ENCODE results near the gene NFIA. TPM values are rescaled to one million over a fixed set of nuclear protein-coding genes. Genes with fewer than 3 reads are reported as not detected.

The NFIA gene
- total and polyA plus RNA-seq, 2 of the 13 experiments (the other 11 are each of a cell fraction or from before 2014, with no cell fraction given): 14.7 to 28.5 TPM

DNA sequence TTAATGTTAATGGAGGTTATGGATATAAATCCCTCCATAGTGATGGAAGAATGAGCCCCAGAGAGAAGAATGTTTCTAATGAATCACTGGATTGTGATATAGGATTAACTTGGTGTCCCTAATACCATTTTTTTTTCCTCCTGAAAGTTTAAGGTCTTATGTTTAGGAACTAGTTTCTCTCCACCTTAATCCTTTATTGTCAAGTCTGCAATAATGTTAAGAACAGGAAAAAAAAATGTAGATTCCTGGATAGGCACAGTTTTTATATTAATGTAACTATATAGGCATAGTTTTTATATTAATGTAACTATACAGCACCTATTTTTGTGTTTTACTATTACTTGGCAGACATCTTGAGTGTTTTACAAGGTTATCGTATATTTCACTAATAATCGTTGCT, 34.9 kb downstream of the NFIA start:
- POLR2A ChIA-PET: no interaction called here
- Histone ChIP-seq H3K9ac (ENCODE audit: insufficient read depth, low read depth, low read length) (no peak overlapping the region), H3K4me2 (ENCODE audit: low read depth, low read length) (no peak overlapping the region), H4K20me1 (ENCODE audit: insufficient read depth, low read length) (peaks cover 5% of the 10 kb centered on the region; the same call in 1 of the 2 replicates), H3K4me1 (ENCODE audit: insufficient read depth, low read length) (peaks cover 92% of the 10 kb centered on the region), H3K36me3 (replicated peaks in 1 of 2; ENCODE audit: control insufficient read depth in 1 of 2, insufficient read depth in 2 of 2, low read length in 2 of 2) (peaks cover 0 to 1% of the 10 kb centered on the region in 2 experiments; a peak in 2 of 5 replicates), H3K27ac (ENCODE audit: extremely low read length, insufficient read depth, low read length) (no peak overlapping the region), H3K4me3 (replicated peaks in 1 of 3; ENCODE audit: insufficient read depth in 1 of 3, low read depth in 2 of 3, low read length in 3 of 3) (no peak overlapping the region), H3K9me3 (ENCODE audit: low read length) (no peaks in the 10 kb centered on the region), H2AFZ (ENCODE audit: low read length) (no peak overlapping the region), H3K79me2 (ENCODE audit: insufficient read depth, low read length) (peaks cover 98% of the 10 kb centered on the region), H3K27me3 (ENCODE audit: control insufficient read depth in 1 of 2, insufficient read depth in 2 of 2, low read length in 2 of 2) (no peaks in the 10 kb centered on the region)
- CTCF ChIA-PET (ENCODE audit: low intra/inter-chr PET ratio, low total read pairs): no interaction called here
- BruUV-seq (replicated peaks): no TSS peak
- in situ Hi-C loops (cut with HindIII; ENCODE audit: extremely low pct_ligation_motif_present, low pct_unique_long_range_greater_than_20kb) (no loop called here), intact Hi-C loops (cut with micrococcal nuclease; ENCODE audit: unreplicated experiment) (no loop called here)
- 98% methylated on average over 2 of the region's 2 CpGs for WGBS (ENCODE audit: low lambda C conversion rate)
- no peak for FAIRE-seq
- DNase-seq (ENCODE audit: low spot score): no peak
- ATAC-seq: no peak
- no peak for TF ChIP-seq POLR2G (IDR thresholded peaks at IDR 0.05; ENCODE audit: low read depth, low read length)
- TF ChIP-seq MAZ (IDR thresholded peaks at IDR 0.05; ENCODE audit: borderline replicate concordance, low read depth, low read length): no peak
- TF ChIP-seq MAZ (CRISPR knock-in tag; IDR thresholded peaks at IDR 0.05; ENCODE audit: low read depth): no peak
- TF ChIP-seq, protein P1, sequence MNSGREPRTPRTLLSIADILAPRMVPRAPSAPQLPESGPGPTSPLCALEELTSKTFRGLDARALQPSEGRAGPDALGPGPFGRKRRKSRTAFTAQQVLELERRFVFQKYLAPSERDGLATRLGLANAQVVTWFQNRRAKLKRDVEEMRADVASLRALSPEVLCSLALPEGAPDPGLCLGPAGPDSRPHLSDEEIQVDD (CRISPR knock-in tag; IDR thresholded peaks at IDR 0.05; ENCODE audit: borderline replicate concordance): no peak
- no peak for TF ChIP-seq KDM6A (CRISPR knock-in tag; IDR thresholded peaks at IDR 0.05; ENCODE audit: low read depth)
- TF ChIP-seq SKI (IDR thresholded peaks at IDR 0.05; ENCODE audit: partially characterized antibody): no peak
- TF ChIP-seq, protein P2, sequence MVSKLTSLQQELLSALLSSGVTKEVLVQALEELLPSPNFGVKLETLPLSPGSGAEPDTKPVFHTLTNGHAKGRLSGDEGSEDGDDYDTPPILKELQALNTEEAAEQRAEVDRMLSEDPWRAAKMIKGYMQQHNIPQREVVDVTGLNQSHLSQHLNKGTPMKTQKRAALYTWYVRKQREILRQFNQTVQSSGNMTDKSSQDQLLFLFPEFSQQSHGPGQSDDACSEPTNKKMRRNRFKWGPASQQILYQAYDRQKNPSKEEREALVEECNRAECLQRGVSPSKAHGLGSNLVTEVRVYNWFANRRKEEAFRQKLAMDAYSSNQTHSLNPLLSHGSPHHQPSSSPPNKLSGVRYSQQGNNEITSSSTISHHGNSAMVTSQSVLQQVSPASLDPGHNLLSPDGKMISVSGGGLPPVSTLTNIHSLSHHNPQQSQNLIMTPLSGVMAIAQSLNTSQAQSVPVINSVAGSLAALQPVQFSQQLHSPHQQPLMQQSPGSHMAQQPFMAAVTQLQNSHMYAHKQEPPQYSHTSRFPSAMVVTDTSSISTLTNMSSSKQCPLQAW (CRISPR knock-in tag; IDR thresholded peaks at IDR 0.05): no peak
- TF ChIP-seq, protein P3, sequence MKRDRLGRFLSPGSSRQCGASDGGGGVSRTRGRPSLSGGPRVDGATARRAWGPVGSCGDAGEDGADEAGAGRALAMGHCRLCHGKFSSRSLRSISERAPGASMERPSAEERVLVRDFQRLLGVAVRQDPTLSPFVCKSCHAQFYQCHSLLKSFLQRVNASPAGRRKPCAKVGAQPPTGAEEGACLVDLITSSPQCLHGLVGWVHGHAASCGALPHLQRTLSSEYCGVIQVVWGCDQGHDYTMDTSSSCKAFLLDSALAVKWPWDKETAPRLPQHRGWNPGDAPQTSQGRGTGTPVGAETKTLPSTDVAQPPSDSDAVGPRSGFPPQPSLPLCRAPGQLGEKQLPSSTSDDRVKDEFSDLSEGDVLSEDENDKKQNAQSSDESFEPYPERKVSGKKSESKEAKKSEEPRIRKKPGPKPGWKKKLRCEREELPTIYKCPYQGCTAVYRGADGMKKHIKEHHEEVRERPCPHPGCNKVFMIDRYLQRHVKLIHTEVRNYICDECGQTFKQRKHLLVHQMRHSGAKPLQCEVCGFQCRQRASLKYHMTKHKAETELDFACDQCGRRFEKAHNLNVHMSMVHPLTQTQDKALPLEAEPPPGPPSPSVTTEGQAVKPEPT (CRISPR knock-in tag; IDR thresholded peaks at IDR 0.05; ENCODE audit: low read depth): no peak
- no peak for TF ChIP-seq EEA1 (CRISPR knock-in tag; IDR thresholded peaks at IDR 0.05; ENCODE audit: borderline replicate concordance)
- no peak for TF ChIP-seq ELF4 (CRISPR knock-in tag; IDR thresholded peaks at IDR 0.05; ENCODE audit: borderline replicate concordance)
- no peak for TF ChIP-seq MED13 (CRISPR knock-in tag; IDR thresholded peaks at IDR 0.05)
- TF ChIP-seq, protein P4, sequence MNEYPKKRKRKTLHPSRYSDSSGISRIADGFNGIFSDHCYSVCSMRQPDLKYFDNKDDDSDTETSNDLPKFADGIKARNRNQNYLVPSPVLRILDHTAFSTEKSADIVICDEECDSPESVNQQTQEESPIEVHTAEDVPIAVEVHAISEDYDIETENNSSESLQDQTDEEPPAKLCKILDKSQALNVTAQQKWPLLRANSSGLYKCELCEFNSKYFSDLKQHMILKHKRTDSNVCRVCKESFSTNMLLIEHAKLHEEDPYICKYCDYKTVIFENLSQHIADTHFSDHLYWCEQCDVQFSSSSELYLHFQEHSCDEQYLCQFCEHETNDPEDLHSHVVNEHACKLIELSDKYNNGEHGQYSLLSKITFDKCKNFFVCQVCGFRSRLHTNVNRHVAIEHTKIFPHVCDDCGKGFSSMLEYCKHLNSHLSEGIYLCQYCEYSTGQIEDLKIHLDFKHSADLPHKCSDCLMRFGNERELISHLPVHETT (CRISPR knock-in tag; conservative IDR thresholded peaks at IDR 0.05): no peak
- TF ChIP-seq ISL2 (CRISPR knock-in tag; IDR thresholded peaks at IDR 0.05): no peak
- TF ChIP-seq ZNF670 (CRISPR knock-in tag; IDR thresholded peaks at IDR 0.05; ENCODE audit: borderline replicate concordance): no peak
- no peak for TF ChIP-seq ZNF883 (CRISPR knock-in tag; IDR thresholded peaks at IDR 0.05; ENCODE audit: not compliant biosample characterization)
